ENCODE data around the gene GNA15. TPM values are rescaled to one million over a fixed set of nuclear protein-coding genes. Genes with fewer than 3 reads are reported as not detected.
"Not testable (repeated sequence)": the region's sequence is repeated elsewhere in the genome, so short reads cannot be mapped to it uniquely, and the experiment has no call there.

The GNA15 gene
- total RNA-seq, 2 donors from 2014 or later, result 7.0 to 9.9 TPM

DNA sequence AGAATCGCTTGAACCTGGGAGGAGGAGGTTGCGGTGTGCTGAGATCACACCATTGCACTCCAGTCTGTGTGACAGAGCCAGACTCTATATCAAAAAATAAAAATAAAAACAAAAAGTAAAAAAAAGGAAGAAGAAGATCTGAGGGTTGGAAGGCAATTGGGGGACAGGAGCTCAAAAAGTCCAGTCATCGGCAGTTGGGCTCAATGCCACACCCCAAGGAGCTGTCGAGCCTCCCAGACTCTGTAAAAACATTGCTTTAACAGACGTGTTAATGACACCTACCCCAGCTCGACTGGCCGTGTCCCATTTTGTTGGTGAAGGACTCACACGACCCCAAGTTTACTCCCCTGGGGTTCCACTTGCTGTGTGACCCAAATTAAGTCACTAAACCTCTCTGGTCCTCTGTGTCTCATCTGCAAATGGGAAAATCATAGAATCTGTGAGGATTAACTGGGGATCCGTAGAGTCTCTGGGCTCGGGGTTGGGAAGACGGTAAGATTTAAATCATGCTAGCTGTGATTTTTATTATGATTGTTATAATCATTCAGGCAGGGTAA, 7.0 kb downstream of the GNA15 start:
- no peak for DNase-seq (ENCODE audit: low spot score)
- intact Hi-C loops (cut with DNase I), result no loop called here

DNA sequence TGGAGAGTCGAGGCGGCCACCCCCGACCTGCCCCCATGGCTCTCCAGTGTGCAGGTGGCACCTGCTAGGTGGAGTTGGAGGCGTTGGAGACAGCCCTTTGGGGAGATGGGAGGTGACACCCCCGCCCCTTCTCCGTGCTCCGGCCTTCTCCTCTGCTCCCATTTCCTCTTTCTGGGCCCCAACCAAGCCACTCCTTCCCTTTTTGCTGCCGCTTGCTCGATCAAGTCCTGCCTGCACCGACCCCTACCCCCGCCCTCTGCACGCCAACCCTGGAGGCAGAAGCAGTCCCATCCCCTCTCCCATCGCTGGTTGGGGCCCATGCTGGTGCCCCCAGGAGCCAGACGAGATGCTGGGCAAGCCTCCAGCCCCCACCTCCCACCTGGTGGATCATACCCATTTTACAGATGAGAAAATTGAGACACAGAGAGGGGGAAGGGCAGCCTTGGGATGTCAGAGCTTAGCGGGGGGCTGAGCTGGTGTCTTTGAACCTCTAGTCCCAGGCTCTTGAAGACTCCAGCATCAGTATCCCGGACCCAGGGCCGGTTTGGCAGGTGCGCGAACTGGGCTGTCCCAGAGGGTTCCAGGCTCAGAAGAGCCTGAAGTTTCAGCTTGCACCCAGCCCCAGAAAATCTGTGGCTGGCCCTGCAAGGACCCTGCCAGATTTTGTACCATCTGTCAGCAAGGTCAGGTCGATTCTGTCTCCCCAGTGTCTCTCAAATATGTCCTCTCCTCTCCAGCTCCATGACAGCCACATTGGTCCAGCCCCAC, 10.3 kb downstream of the GNA15 start:
- intact Hi-C loops (cut with DNase I), result no loop called here
- DNase-seq (ENCODE audit: low spot score), result no peak

DNA sequence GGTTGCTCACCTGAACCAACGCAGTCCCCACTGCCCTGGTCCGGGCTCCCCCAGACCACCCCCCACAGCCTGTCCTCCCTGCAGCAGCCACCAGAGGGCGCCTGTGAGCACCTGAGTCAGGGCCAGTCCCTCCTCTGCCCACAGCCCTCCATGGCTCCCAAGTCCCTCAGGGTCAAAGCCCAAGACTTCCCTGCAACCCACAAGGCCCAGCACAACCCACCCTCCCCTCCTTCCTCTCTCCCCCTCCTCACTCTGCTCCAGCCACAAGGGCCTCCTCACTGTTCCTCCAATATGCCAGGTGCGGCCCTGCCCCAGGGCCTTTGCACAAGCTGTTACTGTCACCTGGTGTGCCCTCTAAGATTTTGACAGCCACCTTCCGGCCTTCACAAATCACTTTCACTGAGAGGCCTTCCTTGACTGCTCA, 10.9 kb downstream of the GNA15 start:
- intact Hi-C loops (cut with DNase I), result no loop called here
- DNase-seq (ENCODE audit: low spot score), result no peak

DNA sequence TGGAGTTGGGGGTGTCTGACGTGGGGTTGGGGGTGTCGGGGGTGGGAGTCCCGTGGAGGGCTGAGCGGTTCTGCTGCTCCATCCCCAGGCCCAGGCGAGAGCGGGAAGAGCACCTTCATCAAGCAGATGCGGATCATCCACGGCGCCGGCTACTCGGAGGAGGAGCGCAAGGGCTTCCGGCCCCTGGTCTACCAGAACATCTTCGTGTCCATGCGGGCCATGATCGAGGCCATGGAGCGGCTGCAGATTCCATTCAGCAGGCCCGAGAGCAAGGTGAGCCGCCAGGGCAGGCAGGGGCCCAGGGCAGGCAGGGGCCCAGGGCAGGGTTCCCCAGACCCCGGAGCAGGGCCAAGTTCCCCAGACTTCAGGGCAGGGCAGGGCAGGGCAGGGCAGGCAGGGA, 12.7 kb downstream of the GNA15 start:
- intact Hi-C loops (cut with DNase I), result no loop called here
- no peak for DNase-seq (ENCODE audit: low spot score)

DNA sequence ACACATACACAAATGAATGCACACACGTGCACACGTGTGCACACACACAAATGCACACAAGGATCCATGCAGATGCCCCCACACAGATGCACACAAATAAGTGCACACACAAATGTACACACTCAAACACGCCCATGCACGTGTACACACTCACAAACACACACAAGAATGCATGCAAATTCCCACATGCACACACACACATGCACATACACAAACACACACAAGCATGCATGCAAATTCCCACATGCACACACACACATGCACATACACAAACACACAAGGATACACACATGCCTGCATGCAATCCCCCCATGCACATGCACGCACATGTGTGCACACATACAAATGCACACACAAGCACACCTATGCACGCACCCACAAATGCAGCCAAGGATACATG, 13.3 kb downstream of the GNA15 start:
- intact Hi-C loops (cut with DNase I), result no loop called here
- no peak for DNase-seq (ENCODE audit: low spot score)

DNA sequence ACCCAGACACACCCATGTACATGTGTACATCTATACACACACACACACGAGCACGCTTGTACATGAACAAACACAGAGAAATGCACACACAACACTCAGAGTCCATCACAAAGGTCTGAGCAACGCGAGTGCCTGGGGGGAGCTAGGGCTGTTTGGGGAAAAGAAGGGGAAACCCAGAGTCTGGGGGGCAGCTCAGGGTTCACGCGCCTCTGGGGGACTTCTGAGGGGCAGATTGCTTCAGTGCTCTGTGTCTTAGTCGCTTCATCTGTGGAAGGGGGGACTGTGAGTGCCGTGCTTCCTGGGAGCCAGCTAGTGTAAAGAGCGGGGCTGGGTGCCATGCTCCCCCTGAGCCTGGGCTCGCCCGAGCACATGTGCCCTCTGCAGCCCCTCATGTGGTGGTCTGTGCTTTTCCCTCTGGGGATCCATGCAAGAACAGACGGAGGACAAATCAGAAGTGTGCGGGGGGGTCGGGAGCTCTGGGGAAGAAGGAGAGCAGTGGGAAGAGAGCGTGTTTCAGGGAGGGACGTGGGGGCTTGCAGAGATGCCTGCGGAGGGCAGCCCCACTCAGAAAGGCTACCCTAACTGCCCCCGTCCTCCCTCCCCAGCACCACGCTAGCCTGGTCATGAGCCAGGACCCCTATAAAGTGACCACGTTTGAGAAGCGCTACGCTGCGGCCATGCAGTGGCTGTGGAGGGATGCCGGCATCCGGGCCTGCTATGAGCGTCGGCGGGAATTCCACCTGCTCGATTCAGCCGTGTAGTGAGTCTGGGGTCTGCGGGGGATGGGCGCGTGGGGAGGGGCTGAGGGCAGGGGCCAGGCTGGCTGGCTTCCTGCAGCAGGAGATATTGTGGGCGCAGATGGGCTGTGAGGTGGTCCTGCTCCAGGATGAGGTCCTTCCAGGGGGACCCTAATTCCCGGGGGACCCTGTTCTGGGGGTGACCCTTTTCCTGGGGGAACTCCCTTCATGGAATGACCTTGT, 14.0 kb downstream of the GNA15 start:
- DNase-seq (ENCODE audit: low spot score), result no peak
- intact Hi-C loops (cut with DNase I), result no loop called here

DNA sequence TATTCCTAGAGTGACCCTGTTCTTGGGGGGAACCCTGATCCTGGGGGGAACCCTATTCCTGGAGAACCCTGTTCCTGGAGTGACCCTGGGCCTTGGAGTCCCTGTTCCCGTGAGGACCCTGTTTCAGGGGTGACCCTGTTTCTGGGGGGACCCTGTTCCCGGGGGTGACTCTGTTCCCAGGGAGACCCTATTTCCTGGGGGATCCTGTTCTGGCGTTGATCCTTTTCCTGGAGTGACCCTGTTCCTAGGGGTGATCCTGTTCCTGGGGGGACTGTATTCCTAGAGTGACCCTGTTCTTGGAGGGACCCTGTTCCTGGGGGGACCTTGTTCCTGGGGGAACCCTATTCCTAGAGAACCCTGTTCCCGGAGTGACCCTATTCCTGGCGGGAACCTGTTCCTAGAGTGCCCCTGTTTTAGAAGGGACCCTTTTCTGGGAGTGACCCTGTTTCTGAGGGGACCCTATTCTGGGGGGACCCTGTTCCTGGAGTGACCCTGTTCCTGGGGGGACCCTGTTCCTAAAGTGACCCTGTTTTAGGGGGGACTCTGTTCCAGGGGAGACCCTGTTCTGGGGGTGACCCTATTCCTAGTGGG, 15.0 kb downstream of the GNA15 start:
- no peak for DNase-seq (ENCODE audit: low spot score)
- intact Hi-C loops (cut with DNase I), result loop anchor here in 1 of 2 donors (1.0 kb wide), 1 partner anchor 192 kb away; no protein-coding TSS in a partner anchor

DNA sequence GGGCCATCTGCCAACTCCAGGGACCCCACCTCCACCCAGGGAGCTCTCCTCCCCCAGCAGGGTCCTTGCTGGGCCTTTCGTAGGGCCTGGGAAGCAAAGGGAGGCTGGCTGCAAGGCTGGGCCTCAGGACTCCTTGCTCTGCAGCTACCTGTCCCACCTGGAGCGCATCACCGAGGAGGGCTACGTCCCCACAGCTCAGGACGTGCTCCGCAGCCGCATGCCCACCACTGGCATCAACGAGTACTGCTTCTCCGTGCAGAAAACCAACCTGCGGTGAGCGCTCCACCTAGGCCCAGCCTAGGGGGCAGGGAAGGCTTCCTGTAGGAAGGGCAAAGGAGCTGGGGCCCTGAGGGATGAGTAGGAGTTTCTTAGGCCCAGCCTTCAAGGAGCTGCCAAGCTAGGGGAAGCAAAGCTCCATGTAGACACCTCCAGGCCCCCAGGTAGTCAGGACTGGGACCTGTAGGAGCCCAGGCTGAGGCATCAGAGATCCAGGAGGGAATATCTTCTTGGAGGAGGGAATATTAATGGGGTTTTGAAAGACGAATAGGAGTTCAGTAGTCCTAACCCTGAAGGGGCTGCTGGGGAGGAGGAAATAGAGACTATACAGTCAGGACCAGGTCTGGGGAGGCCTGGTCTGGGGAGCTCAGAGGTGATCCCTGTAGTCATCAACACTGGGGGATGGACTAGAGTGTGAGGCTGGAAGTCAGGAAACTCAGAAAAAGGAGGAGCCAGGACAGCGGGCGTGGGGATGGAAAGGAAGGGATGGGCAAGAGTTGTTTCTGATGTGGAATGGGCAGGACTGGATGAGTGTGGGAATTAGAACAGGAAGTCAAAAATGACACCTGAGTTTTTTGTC, 16.0 kb downstream of the GNA15 start:
- intact Hi-C loops (cut with DNase I), result loop anchor here in 1 of 2 donors (1.0 kb wide), 1 partner anchor 192 kb away; no protein-coding TSS in a partner anchor
- DNase-seq (ENCODE audit: low spot score), result no peak

DNA sequence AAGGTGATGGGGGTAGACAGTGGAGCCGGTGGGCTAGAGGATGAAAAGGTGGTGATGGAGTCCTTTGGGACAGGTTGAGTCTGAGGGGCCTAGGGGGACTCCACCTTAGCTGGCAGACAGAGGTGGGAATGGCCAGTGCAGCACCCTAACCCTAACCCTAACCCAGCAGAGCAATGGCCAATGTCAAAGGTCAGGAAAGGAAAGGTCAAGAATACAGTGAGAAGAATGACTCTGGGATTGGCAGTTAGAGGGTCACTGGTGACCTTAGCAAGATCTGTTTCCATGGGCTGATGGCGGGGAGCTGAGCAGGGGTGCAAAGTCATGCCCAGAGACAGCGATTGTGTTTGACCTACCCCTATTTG, 16.6 kb downstream of the GNA15 start:
- DNase-seq (ENCODE audit: low spot score), result no peak
- intact Hi-C loops (cut with DNase I), result no loop called here

DNA sequence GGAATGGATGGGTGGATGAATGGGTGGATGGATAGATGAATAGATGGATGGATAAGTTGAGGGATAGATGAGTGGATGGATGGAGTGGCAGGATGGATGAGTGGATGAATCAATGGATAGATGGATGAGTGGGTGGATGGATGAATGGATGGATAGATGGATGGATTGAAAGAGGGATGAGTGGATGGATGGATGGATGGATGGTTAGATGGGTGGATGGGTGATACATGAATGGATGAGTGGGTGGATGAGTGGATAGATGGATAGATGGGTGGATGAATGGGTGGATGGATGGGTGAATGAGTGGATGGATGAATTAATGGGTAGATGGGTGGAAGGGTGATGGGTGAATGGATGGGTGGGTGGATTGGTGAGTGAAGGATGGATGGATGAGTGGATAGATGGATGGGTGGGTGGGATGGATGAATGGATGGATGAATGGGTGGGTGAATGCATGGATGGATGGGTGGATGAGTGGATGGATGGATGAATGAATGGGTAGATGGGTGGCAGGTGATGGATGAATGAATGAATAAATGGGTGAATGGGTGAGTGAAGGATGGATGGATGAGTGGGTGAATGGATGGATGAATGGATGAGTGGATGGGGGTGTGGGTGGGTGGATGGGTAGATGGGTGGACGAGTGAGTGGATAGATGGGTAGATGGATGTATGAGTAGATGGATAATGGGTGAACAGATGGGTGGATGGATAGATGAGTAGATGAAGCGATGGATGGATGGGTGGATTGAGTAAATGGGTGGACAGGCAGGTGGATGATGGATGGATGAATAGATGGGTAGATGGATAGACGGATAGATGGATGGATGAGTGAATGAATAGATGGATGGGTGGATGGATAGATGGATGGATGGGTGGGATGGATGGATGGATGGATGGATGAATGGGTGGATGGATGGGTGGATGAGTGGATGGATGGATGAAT, 17.7 kb downstream of the GNA15 start:
- DNase-seq (ENCODE audit: low spot score), result no peak
- intact Hi-C loops (cut with DNase I), result loop anchor here in 1 of 2 donors (2.0 kb wide), 1 partner anchor 25 kb away; no protein-coding TSS in a partner anchor

DNA sequence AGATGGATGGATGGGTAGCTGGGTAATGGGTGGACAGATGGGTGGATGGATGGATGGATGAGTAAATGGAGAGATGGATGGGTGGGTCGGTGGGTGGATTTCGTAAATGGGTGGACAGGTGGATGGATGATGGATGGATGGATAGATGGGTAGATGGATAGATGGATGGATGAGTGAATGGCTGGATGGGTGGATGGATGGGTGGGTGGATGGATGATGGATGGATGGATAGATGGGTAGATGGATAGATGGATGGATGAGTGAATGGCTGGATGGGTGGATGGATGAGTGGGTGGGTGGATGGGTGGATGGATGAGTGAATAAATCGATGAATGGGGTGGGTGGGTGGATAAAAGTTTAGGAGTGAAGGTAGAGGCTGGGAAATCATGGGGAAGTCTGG, 18.6 kb downstream of the GNA15 start:
- not testable (repeated sequence) for DNase-seq (ENCODE audit: low spot score)
- intact Hi-C loops (cut with DNase I), result loop anchor here in 1 of 2 donors (2.0 kb wide), 1 partner anchor 26 kb away; no protein-coding TSS in a partner anchor

DNA sequence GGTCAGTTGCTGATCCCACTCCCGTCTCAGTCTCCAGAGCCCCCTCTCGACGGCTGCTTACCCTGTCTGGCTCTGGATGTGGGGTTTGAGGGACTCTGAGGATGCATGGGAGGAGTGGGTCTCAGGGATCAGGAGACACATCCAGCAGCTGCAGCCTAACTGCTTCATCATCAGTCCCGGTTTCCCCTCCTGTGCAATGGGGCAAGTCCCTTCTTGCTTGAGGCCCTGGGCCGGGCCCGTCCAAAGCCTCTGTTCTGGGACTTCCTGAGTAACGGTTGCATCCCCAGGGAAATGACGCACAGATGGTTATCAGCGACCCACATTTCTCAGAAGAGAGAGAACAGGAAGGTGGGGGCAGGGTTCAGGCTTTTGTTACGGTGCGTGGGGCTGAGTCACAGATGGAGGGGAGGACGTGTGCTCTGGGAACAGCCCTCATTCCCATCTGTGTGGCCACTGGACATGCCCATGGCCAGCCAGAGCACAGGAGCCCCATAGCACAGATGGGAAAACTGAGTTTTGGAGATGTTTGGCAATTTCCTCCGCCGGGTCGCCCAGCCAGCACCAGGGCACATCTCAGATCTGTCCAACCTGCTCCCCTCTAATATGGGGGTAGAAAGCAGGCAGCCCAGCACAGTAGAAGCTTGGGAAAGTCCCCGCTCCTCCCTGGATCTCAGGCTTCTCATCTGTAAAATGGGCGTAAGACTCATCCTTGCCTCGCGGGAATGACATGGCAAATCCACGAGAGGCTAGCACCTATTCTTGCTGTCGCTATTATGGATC, 19.3 kb downstream of the GNA15 start:
- DNase-seq (ENCODE audit: low spot score), result peak; percentile 95
- intact Hi-C loops (cut with DNase I), result loop anchor here in 1 of 2 donors (2.0 kb wide), 1 partner anchor 26 kb away; no protein-coding TSS in a partner anchor

DNA sequence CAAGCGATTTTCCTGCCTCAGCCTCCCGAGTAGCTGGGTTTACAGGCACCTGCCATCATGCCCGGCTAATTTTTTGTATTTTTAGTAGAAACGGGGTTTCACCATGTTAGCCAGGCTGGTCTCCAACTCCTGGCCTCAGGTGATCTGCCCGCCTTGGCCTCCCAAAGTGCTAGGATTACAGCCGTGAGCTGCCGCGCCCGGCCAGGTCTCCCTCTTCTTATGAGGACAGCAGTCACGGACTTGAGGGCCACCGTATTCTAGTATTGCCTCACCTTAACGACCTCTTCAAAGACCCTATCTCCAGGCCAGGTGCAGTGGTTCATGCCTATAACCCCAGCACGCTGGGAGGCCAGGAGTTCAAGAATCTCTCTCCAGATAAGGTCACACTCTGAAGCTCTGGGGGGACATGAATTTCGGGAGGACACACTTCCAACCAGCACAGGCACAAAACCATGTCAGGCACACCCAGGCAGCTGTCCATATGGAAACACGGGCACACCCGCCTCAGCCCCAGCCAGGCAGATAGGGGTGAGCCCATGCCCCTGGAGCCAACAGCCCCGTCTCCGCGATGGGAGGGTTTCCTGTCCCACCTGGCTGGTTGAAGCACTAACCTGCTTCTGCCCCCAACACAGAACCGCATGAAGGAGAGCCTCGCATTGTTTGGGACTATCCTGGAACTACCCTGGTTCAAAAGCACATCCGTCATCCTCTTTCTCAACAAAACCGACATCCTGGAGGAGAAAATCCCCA, 21.4 kb downstream of the GNA15 start:
- no peak for DNase-seq (ENCODE audit: low spot score)
- intact Hi-C loops (cut with DNase I), result no loop called here

DNA sequence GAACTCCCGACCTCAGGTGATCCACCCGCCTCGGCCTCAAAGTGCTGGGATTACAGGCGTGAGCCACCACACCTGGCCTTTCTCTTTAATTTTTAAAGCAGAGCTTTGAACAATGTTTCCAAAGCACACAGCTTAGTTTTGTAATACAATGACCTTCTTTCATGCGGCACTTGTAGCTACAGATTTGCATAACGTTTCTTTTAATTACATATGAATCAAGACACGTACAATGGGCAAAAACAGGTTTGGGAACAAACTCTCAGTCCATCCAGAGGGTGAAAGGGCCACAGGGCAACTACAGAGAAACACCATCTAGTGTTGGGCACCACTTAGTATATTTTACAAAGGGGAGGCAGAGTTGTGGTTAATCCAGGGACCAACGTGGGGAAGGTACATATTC, 23.7 kb downstream of the GNA15 start:
- no peak for DNase-seq (ENCODE audit: low spot score)
- intact Hi-C loops (cut with DNase I), result no loop called here

DNA sequence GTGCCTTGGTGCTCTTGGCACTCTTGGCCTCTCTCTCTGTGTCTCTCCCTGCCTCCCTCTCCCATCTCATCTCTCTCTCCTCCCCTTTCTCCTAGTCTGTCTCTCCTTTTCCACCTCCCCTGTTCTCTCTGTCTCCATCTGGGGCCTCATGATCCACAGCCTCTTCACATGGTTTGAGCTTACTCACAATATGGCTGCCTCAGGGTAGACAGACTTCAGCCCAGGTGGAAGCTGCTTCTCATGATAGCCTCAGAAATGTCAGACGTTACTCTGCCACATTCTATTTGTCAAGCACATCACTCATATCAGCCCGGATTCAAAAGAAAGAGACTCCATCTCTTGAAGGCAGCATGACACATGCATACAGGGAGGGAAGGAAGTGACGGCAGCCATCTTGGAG, 24.4 kb downstream of the GNA15 start:
- intact Hi-C loops (cut with DNase I), result loop anchor here (1.0 to 5.0 kb wide), 2 partner anchors 199 to 208 kb away; no protein-coding TSS in a partner anchor
- no peak for DNase-seq (ENCODE audit: low spot score)

DNA sequence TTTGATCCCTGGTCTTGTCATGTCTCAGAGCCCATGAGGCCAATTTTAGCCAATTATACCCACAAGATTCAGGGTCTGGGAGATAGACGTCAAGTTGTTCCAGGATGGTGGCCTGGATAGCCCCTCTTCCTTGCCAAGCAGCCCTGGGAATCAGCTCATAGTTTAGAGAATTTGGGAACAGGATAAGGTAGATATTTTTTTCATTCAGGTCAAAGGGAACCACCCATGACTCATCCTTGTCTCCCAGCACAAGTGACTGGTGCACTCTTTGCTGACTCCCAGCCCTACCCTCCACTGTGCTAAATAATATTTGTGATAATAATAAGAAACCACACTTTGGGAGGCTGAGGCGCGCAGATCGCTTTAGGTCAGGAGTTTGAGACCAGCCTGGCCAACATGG, 25.6 kb downstream of the GNA15 start:
- no peak for DNase-seq (ENCODE audit: low spot score)
- intact Hi-C loops (cut with DNase I), result loop anchor here in 1 of 2 donors (5.0 kb wide), 1 partner anchor 209 kb away; no protein-coding TSS in a partner anchor

Data from posterior vena cava (tissue), 2 donors.